Liver (tissue), 9 donors: ENCODE measurements around the gene ETV6. TPM values are rescaled to one million over a fixed set of nuclear protein-coding genes. Genes with fewer than 3 reads are reported as not detected.
A peak's percentile ranks its signal among the peaks of the same experiment; 100 is the strongest.

ENCODE experiments used
- DNase-seq: peaks from one replicate; pipeline ENCODE4 v3.0.0-alpha.2; 2017; ENCODE audit warnings: low spot score
- H3K27ac ChIP-seq, 2 donors: one replicate each; pipeline ENCODE4 v1.7.0; 2013; ENCODE audit warnings: inconsistent platforms in 2 of 2, low read length in 2 of 2, control low read depth in 1 of 2, low read depth in 1 of 2, mild to moderate bottlenecking in 1 of 2
- H3K27me3 ChIP-seq, 4 donors: one replicate each; pipeline versions ENCODE4 v1.6.1 to v1.7.0; 2013; ENCODE audit warnings: low read length in 3 of 4, inconsistent platforms in 1 of 4, mild to moderate bottlenecking in 1 of 4, moderate library complexity in 1 of 4; ENCODE audit not compliant: control insufficient read depth in 4 of 4, insufficient read depth in 4 of 4
- H3K36me3 ChIP-seq, 4 donors: one replicate each; pipeline versions ENCODE4 v1.6.1 to v1.7.0; 2013; ENCODE audit warnings: low read length in 3 of 4, mild to moderate bottlenecking in 3 of 4, low read depth in 1 of 4, moderate library complexity in 1 of 4; ENCODE audit not compliant: control insufficient read depth in 4 of 4, insufficient read depth in 3 of 4
- H3K4me1 ChIP-seq, 4 donors: one replicate each; pipeline versions ENCODE4 v1.6.1 to v1.7.0; 2013; ENCODE audit warnings: low read length in 3 of 4, mild to moderate bottlenecking in 3 of 4, moderate library complexity in 1 of 4; ENCODE audit not compliant: control insufficient read depth in 4 of 4, insufficient read depth in 4 of 4
- H3K4me3 ChIP-seq, 3 donors: one replicate each; pipeline versions ENCODE4 v1.6.1 to v1.7.0; 2013; ENCODE audit warnings: low read length in 3 of 3, control low read depth in 1 of 3, low read depth in 1 of 3, mild to moderate bottlenecking in 1 of 3
- H3K9ac ChIP-seq, 2 donors: one replicate each; pipeline ENCODE4 v1.7.0; 2013; ENCODE audit warnings: low read length in 2 of 2, mild to moderate bottlenecking in 2 of 2, moderate library complexity in 2 of 2, control low read depth in 1 of 2, low read depth in 1 of 2
- H3K9me3 ChIP-seq, 4 donors: one replicate each; pipeline versions ENCODE4 v1.6.1 to v1.7.0; 2013; ENCODE audit warnings: low read length in 3 of 4; ENCODE audit not compliant: control insufficient read depth in 4 of 4
- ATF3 ChIP-seq: IDR thresholded peaks from 2 replicates; pipeline ENCODE4 v1.6.1; 2016; ENCODE audit warnings: antibody characterized with exemption
- CTCF ChIP-seq: fragments of 150-350 bp; IDR thresholded peaks from 2 replicates; pipeline ENCODE4 v1.5.1; 2017; ENCODE audit warnings: improper control_type of control experiment, low read depth, low read length; ENCODE audit not compliant: missing input control
- EGR1 ChIP-seq, 2 donors: IDR thresholded peaks; 2 replicates each; pipeline ENCODE4 v1.6.1; 2016 to 2018; ENCODE audit warnings: antibody characterized with exemption in 2 of 2, low read depth in 2 of 2
- FOXA1 ChIP-seq: IDR thresholded peaks from 2 replicates; pipeline ENCODE4 v1.6.1; 2016; ENCODE audit warnings: antibody characterized with exemption
- FOXA2 ChIP-seq: IDR thresholded peaks from 2 replicates; pipeline ENCODE4 v1.6.1; 2016; ENCODE audit warnings: antibody characterized with exemption
- GABPA ChIP-seq, 2 donors: IDR thresholded peaks in 1 of 2; conservative IDR thresholded peaks in 1 of 2; 2 replicates each; pipeline ENCODE4 v1.6.1; 2016; ENCODE audit warnings: antibody characterized with exemption in 2 of 2, mild to moderate bottlenecking in 1 of 2, moderate library complexity in 1 of 2
- HNF4A ChIP-seq, 2 donors: conservative IDR thresholded peaks; 2 replicates each; pipeline ENCODE4 v1.6.1; 2016; ENCODE audit warnings: antibody characterized with exemption in 2 of 2, mild to moderate bottlenecking in 2 of 2
- HNF4G ChIP-seq: IDR thresholded peaks from 2 replicates; pipeline ENCODE4 v1.6.1; 2016; ENCODE audit warnings: antibody characterized with exemption
- JUND ChIP-seq, 2 donors: IDR thresholded peaks; 2 replicates each; pipeline ENCODE4 v1.6.1; 2016; ENCODE audit warnings: antibody characterized with exemption in 2 of 2
- MAX ChIP-seq: IDR thresholded peaks from 2 replicates; pipeline ENCODE4 v1.6.1; 2016; ENCODE audit warnings: antibody characterized with exemption
- NR2F2 ChIP-seq: IDR thresholded peaks from 2 replicates; pipeline ENCODE4 v1.6.1; 2016; ENCODE audit warnings: antibody characterized with exemption
- RAD21 ChIP-seq, 2 donors: IDR thresholded peaks; 2 replicates each; pipeline ENCODE4 v1.6.1; 2016; ENCODE audit warnings: antibody characterized with exemption in 2 of 2, mild to moderate bottlenecking in 2 of 2
- REST ChIP-seq: IDR thresholded peaks from 2 replicates; pipeline ENCODE4 v1.6.1; 2016; ENCODE audit warnings: antibody characterized with exemption, mild to moderate bottlenecking
- RXRA ChIP-seq, 2 donors: IDR thresholded peaks; 2 replicates each; pipeline ENCODE4 v1.6.1; 2017 to 2018; ENCODE audit warnings: antibody characterized with exemption in 2 of 2, mild to moderate bottlenecking in 1 of 2
- SP1 ChIP-seq: IDR thresholded peaks from 2 replicates; pipeline ENCODE4 v1.6.1; 2018; ENCODE audit warnings: antibody characterized with exemption, mild to moderate bottlenecking
- TAF1 ChIP-seq: conservative IDR thresholded peaks from 2 replicates; pipeline ENCODE4 v1.6.1; 2016; ENCODE audit warnings: antibody characterized with exemption, mild to moderate bottlenecking
- YY1 ChIP-seq: IDR thresholded peaks from 2 replicates; pipeline ENCODE4 v1.6.1; 2016; ENCODE audit warnings: antibody characterized with exemption, mild to moderate bottlenecking
- ZBTB33 ChIP-seq: IDR thresholded peaks from 2 replicates; pipeline ENCODE4 v1.6.1; 2016; ENCODE audit warnings: antibody characterized with exemption
- WGBS: extraction: QIAGEN DNeasy Blood & Tissue Kit; methylation state at CpG from one replicate; pipeline ENCODE4 v1.1.7; 2013; 5-methylcytosine and 5-hydroxymethylcytosine counted together
- polyA plus RNA-seq, 2 donors: library from polyadenylated mRNA; stranded (reverse) in 1 of 2; unstranded in 1 of 2; fragments of 200-250 nt in 1 of 2; fragments of >200 nt in 1 of 2; fragmentation: Nextera tagmentation in 1 of 2; extraction: Ambion mirVana in 1 of 2; gene quantifications; one replicate each; pipeline versions ENCODE4 v1.2.1 to v1.2.3, GENCODE V29; 2013 to 2015
- total RNA-seq, 2 donors: library from RNA; depleted of rRNA; stranded (reverse); fragments of >200 nt; gene quantifications; one replicate each; pipeline ENCODE4 v1.2.3, GENCODE V29; 2014
- donor health status: healthy.
- donor health status: healthy.
- donor health status: healthy.
- donor health status: healthy.
- donor health status: healthy.

The ETV6 gene
- total and polyA plus RNA-seq, 4 donors, result 2.0 to 6.2 (median 3.5) TPM

- peaks cover 6 to 23% (median 11%) of the 10 kb centered on the region in 4 donors for H3K36me3 ChIP-seq
- no peak overlapping the region for H3K4me3 ChIP-seq
- DNase-seq, result no peak
- no peak overlapping the region for H3K27ac ChIP-seq
- no peaks in the 10 kb centered on the region for H3K4me1 ChIP-seq
- H3K9me3 ChIP-seq, result no peaks in the 10 kb centered on the region
- no peaks in the 10 kb centered on the region for H3K27me3 ChIP-seq
- WGBS, result 94% methylated on average over 21 of the region's 21 CpGs
- TF ChIP-seq HNF4A (conservative IDR thresholded peaks at IDR 0.05) (no peak), JUND (IDR thresholded peaks at IDR 0.05) (no peak), GABPA (IDR thresholded peaks at IDR 0.05 in 1 of 2, conservative IDR thresholded peaks at IDR 0.05 in 1 of 2) (no peak), ATF3 (no peak), CTCF (no peak), FOXA1 (no peak), ZBTB33 (no peak), YY1 (no peak), RXRA (IDR thresholded peaks at IDR 0.05) (no peak), NR2F2 (no peak)
- peak overlapping the region in 1 of 2 donors; percentile 19 for H3K9ac ChIP-seq
These were observed 103.1 kb downstream of the ETV6 start for GRCh38 chr12:11752403-11753149.

GRCh38 chr12:11753150-11753499, 103.7 kb downstream of the ETV6 start:
- TF ChIP-seq ATF3 (no peak), HNF4G (no peak), YY1 (no peak), JUND (IDR thresholded peaks at IDR 0.05) (no peak), REST (no peak), SP1 (no peak), RXRA (IDR thresholded peaks at IDR 0.05) (no peak), TAF1 (no peak), ZBTB33 (no peak), RAD21 (IDR thresholded peaks at IDR 0.05) (no peak), HNF4A (conservative IDR thresholded peaks at IDR 0.05) (no peak), EGR1 (IDR thresholded peaks at IDR 0.05; ENCODE audit: low read depth in 2 of 2) (no peak), MAX (no peak), CTCF (no peak), FOXA2 (no peak), FOXA1 (no peak), GABPA (IDR thresholded peaks at IDR 0.05 in 1 of 2, conservative IDR thresholded peaks at IDR 0.05 in 1 of 2) (no peak), NR2F2 (no peak)
- Histone ChIP-seq H3K27ac (no peak overlapping the region), H3K4me3 (no peak overlapping the region), H3K9me3 (no peaks in the 10 kb centered on the region), H3K27me3 (no peaks in the 10 kb centered on the region), H3K9ac (peak overlapping the region in 1 of 2 donors; percentile 19), H3K36me3 (peaks cover 6 to 23% (median 11%) of the 10 kb centered on the region in 4 donors), H3K4me1 (no peaks in the 10 kb centered on the region)
- no peak for DNase-seq
- WGBS, result 79% methylated on average over 2 of the region's 2 CpGs
